HG03139 (cell line): ENCODE measurements around the gene LY6G6F.

ENCODE experiments used
- ATAC-seq: cut with Tn5 transposase; IDR thresholded peaks from one replicate; pipeline ENCODE4 v1.9.1; 2021; ENCODE audit not compliant: unreplicated experiment

Gene LY6G6F

GRCh38 chr6:31723245-31723979 lies 16.7 kb downstream of the LY6G6F start, which contains the start of gene MPIG6B:
TSS of gene MPIG6B (plus strand) at chr6:31723373. CDS start at chr6:31723384, 11 bp downstream.
- ATAC-seq, result no peak

GRCh38 chr6:31723980-31724691 lies 17.5 kb downstream of the LY6G6F start:
- no peak for ATAC-seq

GRCh38 chr6:31725502-31726350 lies 19.1 kb downstream of the LY6G6F start:
- no peak for ATAC-seq

- no peak for ATAC-seq
These were observed 20.5 kb downstream of the LY6G6F start for GRCh38 chr6:31727034-31727716.

GRCh38 chr6:31727717-31728671 lies 21.3 kb downstream of the LY6G6F start:
- ATAC-seq, result no peak

- ATAC-seq, result no peak
These were observed 22.3 kb downstream of the LY6G6F start, which contains the start of gene DDAH2 for GRCh38 chr6:31728767-31729514. TSS of gene DDAH2 (minus strand) at chr6:31729299. CDS start at chr6:31729161, 138 bp downstream.

- ATAC-seq, result no peak
These were observed 22.9 kb downstream of the LY6G6F start for GRCh38 chr6:31729515-31729978.

GRCh38 chr6:31729979-31730630 lies 23.4 kb downstream of the LY6G6F start:
- no peak for ATAC-seq

- no peak for ATAC-seq
These were observed 24.0 kb downstream of the LY6G6F start for GRCh38 chr6:31730631-31731086.

- no peak for ATAC-seq
These were observed 25.4 kb downstream of the LY6G6F start for GRCh38 chr6:31732029-31732428.

GRCh38 chr6:31733734-31734133 lies 27.1 kb downstream of the LY6G6F start:
- no peak for ATAC-seq

GRCh38 chr6:31734247-31734820 lies 27.7 kb downstream of the LY6G6F start:
- ATAC-seq, result no peak

- ATAC-seq, result no peak
These were observed 28.2 kb downstream of the LY6G6F start for GRCh38 chr6:31734821-31735406.

GRCh38 chr6:31736021-31736767 lies 29.5 kb downstream of the LY6G6F start, which contains the start of gene CLIC1:
TSS of gene CLIC1 (minus strand) at chr6:31736530. CDS start at chr6:31736300, 230 bp downstream.
- peak; percentile 26 for ATAC-seq

- ATAC-seq, result no peak
These were observed 30.2 kb downstream of the LY6G6F start for GRCh38 chr6:31736768-31737314.

GRCh38 chr6:31737315-31737990 lies 30.8 kb downstream of the LY6G6F start:
- no peak for ATAC-seq
